OCI-LY3 (cell line): ENCODE measurements around the gene CDCA7.

Source experiments
- H2AFZ ChIP-seq: fragments of 200-600, 300-600 bp; shearing (Covaris generic); 2 replicates; pipeline ENCODE4 v1.6.0; 2014; ENCODE audit warnings: antibody characterized with exemption, low read depth, low read length
- H3K27ac ChIP-seq: fragments of 200-600, 300-600 bp; sonication (generic); 2 replicates; pipeline ENCODE4 v1.5.1; 2014; ENCODE audit warnings: mild to moderate bottlenecking, low read length, moderate library complexity, mixed read lengths
- H3K27me3 ChIP-seq: fragments of 200-600, 300-600 bp; sonication (generic); 2 replicates; pipeline ENCODE4 v1.6.1; 2014; ENCODE audit warnings: low read depth, low read length, mixed read lengths
- H3K36me3 ChIP-seq: fragments of 200-600, 300-600 bp; sonication (generic); replicated peaks from 2 replicates; pipeline ENCODE3; 2014; ENCODE audit warnings: low read depth, low read length, mixed read lengths
- H3K4me1 ChIP-seq: fragments of 300-600, 200-600 bp; sonication (generic); 2 replicates; pipeline ENCODE4 v1.6.1; 2014; ENCODE audit warnings: low read length, mixed read lengths
- H3K4me2 ChIP-seq: fragments of 200-600, 300-600 bp; sonication (generic); 2 replicates; pipeline ENCODE4 v1.6.1; 2014; ENCODE audit warnings: low read length, mixed read lengths
- H3K4me3 ChIP-seq: fragments of 300-600, 200-600 bp; sonication (generic); 2 replicates; pipeline ENCODE4 v1.5.1; 2014; ENCODE audit warnings: antibody characterized with exemption, mild to moderate bottlenecking, low read length, moderate library complexity
- H3K79me2 ChIP-seq: fragments of 300-600, 200-600 bp; shearing (Covaris generic); 2 replicates; pipeline ENCODE4 v1.6.1; 2014; ENCODE audit warnings: mild to moderate bottlenecking, low read length, mixed read lengths
- H3K9ac ChIP-seq: fragments of 300-600, 200-600 bp; shearing (Covaris generic); 2 replicates; pipeline ENCODE4 v1.6.0; 2014; ENCODE audit warnings: mild to moderate bottlenecking, low read length, moderate library complexity
- H3K9me3 ChIP-seq: fragments of 200-600, 300-600 bp; shearing (Covaris generic); 2 replicates; pipeline ENCODE4 v1.6.1; 2014; ENCODE audit warnings: low read length, mixed read lengths; ENCODE audit not compliant: insufficient read depth
- H4K20me1 ChIP-seq: fragments of 200-600, 300-600 bp; sonication (generic); 2 replicates; pipeline ENCODE4 v1.6.1; 2016; ENCODE audit warnings: low read length, mixed read lengths; ENCODE audit not compliant: insufficient read depth
- EZH2phosphoT487 ChIP-seq: fragments of 200-600 bp; shearing (Covaris generic); IDR thresholded peaks from 2 replicates; pipeline ENCODE4 v1.6.1; 2018; ENCODE audit warnings: antibody characterized with exemption, mixed run types, low read depth
- TF ChIP-seq, protein P1 (sequence below): fragments of 200-600, 300-600 bp; sonication (generic); IDR thresholded peaks from 2 replicates; pipeline ENCODE4 v1.5.1; 2014; ENCODE audit warnings: antibody characterized with exemption, low read length, low read depth

Gene CDCA7

DNA sequence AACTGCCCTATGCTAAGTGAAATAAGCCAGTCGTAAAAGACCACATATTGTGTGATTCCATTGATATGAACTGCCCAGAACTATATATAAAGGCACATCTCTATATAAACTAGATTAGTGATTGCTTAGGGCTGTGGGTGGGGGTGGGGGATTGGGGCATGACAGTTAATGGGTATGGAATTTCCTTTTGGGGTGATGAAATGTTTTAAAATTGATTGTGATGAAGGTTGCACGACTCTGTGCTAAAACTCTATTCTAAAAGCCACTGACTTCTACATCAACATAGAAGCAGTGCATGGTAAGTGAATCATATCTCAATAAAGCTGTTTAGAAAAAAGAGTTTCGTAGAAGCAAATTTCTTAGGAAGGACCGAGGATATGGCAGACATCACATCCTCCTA is 53.0 kb downstream of the CDCA7 start:
- Histone ChIP-seq H3K27me3 (peaks cover 39% of the 10 kb centered on the region), H3K27ac (no peak overlapping the region), H3K9ac (no peak overlapping the region), H3K36me3 (no peaks in the 10 kb centered on the region), H3K4me1 (peaks cover 3% of the 10 kb centered on the region), H3K4me2 (no peak overlapping the region), H2AFZ (no peak overlapping the region), H3K9me3 (no peaks in the 10 kb centered on the region), H3K79me2 (no peaks in the 10 kb centered on the region), H4K20me1 (no peaks in the 10 kb centered on the region), H3K4me3 (no peak overlapping the region)
- TF ChIP-seq, protein P1, sequence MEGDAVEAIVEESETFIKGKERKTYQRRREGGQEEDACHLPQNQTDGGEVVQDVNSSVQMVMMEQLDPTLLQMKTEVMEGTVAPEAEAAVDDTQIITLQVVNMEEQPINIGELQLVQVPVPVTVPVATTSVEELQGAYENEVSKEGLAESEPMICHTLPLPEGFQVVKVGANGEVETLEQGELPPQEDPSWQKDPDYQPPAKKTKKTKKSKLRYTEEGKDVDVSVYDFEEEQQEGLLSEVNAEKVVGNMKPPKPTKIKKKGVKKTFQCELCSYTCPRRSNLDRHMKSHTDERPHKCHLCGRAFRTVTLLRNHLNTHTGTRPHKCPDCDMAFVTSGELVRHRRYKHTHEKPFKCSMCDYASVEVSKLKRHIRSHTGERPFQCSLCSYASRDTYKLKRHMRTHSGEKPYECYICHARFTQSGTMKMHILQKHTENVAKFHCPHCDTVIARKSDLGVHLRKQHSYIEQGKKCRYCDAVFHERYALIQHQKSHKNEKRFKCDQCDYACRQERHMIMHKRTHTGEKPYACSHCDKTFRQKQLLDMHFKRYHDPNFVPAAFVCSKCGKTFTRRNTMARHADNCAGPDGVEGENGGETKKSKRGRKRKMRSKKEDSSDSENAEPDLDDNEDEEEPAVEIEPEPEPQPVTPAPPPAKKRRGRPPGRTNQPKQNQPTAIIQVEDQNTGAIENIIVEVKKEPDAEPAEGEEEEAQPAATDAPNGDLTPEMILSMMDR = no peak
- TF ChIP-seq EZH2phosphoT487 = no peak

DNA sequence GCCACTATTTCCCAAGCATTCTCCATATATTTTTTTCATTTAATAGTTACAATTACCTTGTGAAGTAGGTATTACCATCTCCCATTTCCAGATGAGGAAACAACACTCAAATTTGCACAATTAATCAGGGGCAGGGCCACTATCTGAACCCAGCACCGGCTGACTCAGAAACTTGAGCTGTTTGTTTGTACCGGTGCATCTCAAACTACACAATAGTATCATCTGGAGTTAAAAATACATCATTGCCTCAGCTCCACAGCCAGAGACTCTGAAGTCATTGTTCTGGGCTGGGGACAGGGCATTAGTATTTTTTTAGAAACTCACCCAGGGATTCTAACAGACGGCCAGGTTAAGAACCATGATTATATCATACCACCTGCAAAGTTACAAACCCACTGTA is 55.9 kb downstream of the CDCA7 start:
- Histone ChIP-seq H3K79me2 (no peaks in the 10 kb centered on the region), H3K9ac (no peak overlapping the region), H3K4me2 (no peak overlapping the region), H3K27me3 (peaks cover 22% of the 10 kb centered on the region; the same call in 1 of the 2 replicates), H3K4me1 (no peaks in the 10 kb centered on the region), H3K4me3 (no peak overlapping the region), H2AFZ (no peak overlapping the region), H3K36me3 (no peaks in the 10 kb centered on the region), H3K9me3 (no peaks in the 10 kb centered on the region), H3K27ac (no peak overlapping the region), H4K20me1 (no peaks in the 10 kb centered on the region)
- TF ChIP-seq, protein P1 = no peak
- no peak for TF ChIP-seq EZH2phosphoT487

DNA sequence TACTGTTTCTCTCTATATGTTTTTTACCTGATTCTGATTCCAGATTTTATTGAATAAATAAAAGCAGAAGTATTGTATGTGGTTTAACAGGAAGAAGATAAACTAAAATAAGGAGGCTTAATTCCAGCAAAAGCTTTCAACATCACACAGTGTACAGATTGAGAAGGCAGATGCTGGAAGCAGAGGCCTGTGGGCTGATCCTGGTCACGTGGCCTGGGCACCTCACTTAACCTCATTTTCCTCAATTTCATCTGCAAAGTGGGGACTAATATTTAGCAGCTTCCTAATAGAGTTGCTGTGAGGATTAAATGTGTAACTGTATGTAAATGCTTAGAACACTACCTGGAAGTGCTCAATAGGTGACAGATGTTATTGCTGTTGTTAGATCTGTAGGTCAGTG is 58.0 kb downstream of the CDCA7 start:
- no peaks in the 10 kb centered on the region for H3K79me2 ChIP-seq
- no peaks in the 10 kb centered on the region for H3K9me3 ChIP-seq
- no peaks in the 10 kb centered on the region for H3K36me3 ChIP-seq
- TF ChIP-seq, protein P1 = no peak
- no peak for TF ChIP-seq EZH2phosphoT487
- H3K27me3 ChIP-seq = peaks cover 18% of the 10 kb centered on the region; the same call in 1 of the 2 replicates
- H2AFZ ChIP-seq = no peak overlapping the region
- H3K4me3 ChIP-seq = no peak overlapping the region
- no peak overlapping the region for H3K27ac ChIP-seq
- H3K4me2 ChIP-seq = no peak overlapping the region
- H3K9ac ChIP-seq = no peak overlapping the region
- H4K20me1 ChIP-seq = no peaks in the 10 kb centered on the region
- H3K4me1 ChIP-seq = no peaks in the 10 kb centered on the region

DNA sequence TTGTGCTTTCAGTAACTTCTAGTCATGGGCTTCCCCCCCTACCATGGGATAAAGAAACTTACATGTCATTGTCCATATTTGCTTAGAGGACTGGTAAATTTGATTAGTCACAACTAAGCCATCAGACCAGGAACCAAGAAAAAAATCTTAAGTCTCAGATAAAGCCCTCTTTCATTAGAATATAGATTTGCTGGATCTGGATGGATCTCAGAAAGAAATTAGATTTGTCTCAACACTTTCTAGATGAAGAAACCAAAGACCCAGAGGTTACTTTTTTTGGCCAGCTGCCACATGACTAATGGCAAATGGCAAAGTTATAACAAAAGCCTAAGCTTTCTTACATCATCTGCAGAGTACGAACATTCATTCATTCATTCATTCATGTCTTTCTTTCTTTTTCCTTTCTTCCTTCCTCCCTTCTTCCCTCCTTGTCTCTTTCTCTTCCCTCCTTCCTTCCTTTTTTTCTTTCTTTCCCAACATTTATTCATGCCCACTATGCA is 60.2 kb downstream of the CDCA7 start:
- H3K27ac ChIP-seq = no peak overlapping the region
- no peaks in the 10 kb centered on the region for H3K9me3 ChIP-seq
- H2AFZ ChIP-seq = no peak overlapping the region
- no peaks in the 10 kb centered on the region for H4K20me1 ChIP-seq
- H3K4me2 ChIP-seq = no peak overlapping the region
- no peaks in the 10 kb centered on the region for H3K4me1 ChIP-seq
- H3K4me3 ChIP-seq = no peak overlapping the region
- H3K79me2 ChIP-seq = no peaks in the 10 kb centered on the region
- TF ChIP-seq, protein P1 = no peak
- TF ChIP-seq EZH2phosphoT487 = no peak
- H3K36me3 ChIP-seq = no peaks in the 10 kb centered on the region
- peaks cover 20% of the 10 kb centered on the region for H3K27me3 ChIP-seq
- no peak overlapping the region for H3K9ac ChIP-seq
